DMS114 treated with DMSO at 0.1 percent for 48 hours (cell line): ENCODE measurements around the gene MPP3.

Experiments
- DNase-seq: peaks from one replicate; lab custom pipeline; 2025; ENCODE audit not compliant: unreplicated experiment; lab: John Stamatoyannopoulos, UW

Gene MPP3

DNA sequence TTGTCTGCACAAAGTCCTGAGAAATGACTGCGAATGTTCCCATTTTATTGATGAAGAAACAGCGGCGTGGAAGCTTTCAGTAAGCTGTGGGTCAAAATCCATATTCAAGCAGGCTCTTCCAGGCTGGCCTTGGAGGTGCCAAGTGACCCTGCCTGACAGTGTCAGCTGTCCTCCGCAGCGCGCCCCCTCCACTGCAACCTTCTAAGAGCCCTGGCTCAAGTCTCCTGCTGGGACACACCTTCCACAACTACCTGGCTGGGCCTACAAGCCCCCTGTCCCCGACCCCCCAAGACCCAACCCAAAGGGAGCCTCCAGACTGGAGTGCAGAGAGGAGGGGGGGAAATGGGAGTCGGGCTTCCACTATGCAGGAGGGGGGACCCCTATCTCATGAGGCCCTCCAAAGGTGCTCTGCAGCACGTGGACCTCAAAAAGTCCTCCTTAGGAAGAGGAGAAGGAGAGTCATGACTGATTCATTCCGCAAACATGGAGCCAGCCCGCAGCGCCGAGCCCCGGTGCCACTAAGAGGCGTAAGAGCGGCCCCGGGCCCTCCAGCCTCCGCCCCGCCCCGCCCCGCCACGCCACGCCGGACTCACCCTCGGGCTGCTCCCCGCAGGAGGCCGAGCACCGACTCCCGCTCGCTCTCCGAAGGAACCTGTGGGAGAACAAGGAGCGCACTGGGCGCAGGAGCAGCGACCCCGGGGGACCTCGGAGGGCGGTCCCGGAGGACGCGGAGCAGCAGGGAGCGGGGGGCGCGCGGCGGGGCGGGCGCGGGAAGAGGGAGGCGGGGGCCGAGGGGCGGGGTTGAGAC, 574 bp downstream of the MPP3 start:
- DNase-seq: no peak

GRCh38 chr17:43831633-43832032, 1.3 kb downstream of the MPP3 start:
- no peak for DNase-seq

DNA sequence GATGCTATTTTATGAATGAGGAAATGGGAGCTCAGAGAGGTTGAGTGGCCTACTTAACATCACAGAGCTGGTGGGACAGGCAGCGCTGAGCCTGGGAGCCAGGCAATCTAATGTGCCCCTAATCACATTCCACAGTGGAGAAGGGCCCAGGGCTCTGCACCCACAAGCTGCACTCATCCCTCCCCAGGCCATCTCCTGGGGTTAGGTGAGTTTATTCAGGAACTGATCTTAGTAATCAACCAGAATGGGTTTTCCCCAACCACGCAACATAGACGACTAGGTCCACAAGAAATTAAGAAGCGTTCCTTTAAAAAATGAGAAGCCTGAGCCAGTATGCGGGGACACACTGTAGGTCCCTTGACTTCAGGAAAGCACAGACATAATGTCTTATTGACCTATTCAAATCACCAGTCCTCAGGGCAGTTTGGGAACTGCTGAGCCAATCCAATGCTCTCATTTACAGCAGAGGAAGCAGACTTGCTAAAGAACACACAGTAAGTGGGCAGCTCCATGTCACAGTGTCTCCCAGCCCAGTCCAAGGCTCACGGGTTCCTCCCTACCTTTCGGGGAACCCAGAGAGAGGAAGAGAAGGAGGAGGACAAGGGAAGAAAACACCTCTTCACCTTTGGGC, 2.3 kb downstream of the MPP3 start:
- DNase-seq: no peak

DNA sequence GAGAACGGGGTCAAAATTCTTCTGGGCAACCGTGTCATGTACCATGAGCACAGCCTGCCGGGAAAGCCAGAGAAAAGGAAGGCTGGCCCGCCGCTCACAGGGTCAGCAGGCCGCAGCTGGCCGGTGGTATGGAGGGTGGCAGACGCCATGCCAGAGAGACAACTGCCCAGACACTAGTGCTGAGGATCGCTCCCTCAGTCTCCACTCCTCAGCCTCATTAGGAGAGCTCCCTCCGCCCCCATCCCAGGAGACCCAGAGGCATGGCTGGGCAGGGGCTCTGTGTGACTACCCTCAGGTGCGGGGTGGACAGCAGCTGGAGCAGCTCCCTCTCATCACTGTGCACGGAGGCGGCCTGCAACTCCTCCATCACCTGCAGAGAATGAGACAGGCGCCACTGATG, 3.2 kb downstream of the MPP3 start:
- no peak for DNase-seq

GRCh38 chr17:43827596-43827995, 5.3 kb downstream of the MPP3 start:
- DNase-seq: no peak

- no peak for DNase-seq
Measured at GRCh38 chr17:43826206-43826605, 6.7 kb downstream of the MPP3 start.

- no peak for DNase-seq
Measured at GRCh38 chr17:43825567-43825966, 7.4 kb downstream of the MPP3 start.

DNA sequence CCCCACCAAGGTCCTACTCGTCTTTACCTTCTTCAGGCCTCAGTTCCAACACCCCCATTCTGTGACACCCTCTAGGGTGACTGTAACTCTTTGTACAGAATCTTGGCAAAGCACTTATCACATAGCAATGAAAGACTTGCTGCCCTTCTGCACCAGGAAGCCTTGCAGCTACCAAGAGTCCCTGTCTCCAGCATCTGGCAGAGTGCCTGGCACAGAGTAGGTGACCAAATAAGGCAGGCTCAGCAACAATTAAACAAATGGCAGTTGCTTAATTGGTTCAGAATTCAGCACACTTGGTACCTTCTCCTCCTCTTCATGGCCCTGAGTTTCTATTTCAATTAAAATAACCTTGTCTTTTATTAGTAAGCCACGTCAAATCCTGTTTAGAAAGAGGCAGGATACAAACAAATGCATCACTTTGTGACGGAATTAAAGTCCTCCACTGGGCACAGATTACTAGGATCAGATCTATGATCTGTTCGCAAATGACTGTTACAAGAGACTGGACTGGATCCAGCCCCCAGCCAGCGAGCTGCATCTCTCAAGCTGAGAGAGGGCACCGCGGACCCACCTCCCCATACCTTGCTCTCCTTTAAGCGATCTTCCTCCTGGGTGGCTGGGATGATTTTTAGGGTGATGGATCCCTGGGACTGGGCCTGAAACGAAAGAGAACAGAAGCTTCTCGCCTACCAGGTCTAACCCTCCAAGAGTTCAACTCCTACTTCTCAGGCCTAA, 9.4 kb downstream of the MPP3 start:
- DNase-seq: no peak

DNA sequence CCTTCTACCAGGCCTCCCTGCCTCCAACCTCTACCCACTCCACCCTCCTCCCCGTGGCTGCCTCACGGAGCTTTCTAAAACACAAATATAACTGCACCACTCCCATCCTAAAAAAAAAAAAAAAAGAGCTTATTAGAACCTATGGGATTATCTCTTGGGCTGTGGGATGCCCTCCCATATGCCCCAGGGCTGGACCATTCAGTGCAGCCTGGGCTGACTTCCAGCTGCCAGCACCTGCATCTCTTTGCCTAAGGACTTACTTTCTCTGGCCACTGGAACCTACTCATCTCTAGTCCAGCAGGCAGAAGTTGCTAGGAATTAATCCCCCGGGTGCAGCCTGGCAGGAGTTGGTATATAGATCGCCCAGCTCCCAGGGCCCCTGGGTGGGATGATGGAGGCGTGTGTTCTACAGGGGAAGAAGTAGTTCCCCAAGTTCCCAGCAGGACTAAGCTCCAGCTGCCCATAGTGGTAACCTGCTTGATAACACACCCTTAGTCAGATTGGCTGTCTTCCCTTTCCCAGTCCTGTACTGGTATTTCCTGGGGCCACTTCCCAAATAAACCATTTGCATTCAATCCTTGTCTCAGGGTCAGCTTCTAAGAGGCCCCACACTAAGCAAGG, 10.3 kb downstream of the MPP3 start:
- DNase-seq: no peak

DNA sequence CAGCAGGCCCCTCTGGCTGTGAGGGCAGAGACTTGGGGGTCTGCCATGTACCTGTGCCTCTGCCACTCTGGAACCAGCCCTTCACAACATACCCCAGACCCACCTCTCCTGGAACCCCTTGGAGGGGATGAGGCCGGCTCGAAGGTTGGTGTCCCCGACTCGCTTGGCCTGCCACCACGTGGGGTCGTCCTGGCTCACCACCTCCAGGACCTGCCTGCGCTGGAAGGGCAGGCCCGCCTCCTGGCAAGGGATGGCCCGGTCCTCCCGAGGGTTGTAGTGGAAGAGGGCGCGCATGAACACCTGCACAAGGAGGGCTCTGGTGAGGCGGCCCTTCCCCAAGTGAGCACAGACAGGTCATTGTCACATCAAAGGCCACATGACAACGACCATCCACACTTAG, 12.2 kb downstream of the MPP3 start:
- no peak for DNase-seq

DNA sequence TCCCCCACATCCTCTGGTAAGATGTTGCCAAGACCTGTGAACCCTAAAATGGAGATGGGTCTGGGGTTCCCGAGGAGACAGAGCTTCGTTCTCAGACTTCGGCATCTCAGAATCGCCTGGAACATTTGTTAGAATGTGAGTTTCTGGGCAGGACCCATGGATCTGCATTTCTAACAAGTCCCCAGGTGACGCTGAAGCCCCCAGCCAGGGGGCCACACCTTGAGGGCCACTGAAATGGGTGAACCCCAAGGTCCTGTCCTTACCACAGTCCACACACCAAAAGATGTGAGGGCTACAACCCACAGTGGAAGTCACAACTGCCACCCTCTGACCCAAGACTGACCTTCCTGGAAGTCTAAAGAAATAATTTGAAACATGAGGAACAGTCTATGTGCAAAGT, 14.0 kb downstream of the MPP3 start:
- no peak for DNase-seq

- no peak for DNase-seq
Measured at GRCh38 chr17:43817826-43818225, 15.1 kb downstream of the MPP3 start.

GRCh38 chr17:43816336-43817320, 16.3 kb downstream of the MPP3 start:
- DNase-seq: no peak

DNA sequence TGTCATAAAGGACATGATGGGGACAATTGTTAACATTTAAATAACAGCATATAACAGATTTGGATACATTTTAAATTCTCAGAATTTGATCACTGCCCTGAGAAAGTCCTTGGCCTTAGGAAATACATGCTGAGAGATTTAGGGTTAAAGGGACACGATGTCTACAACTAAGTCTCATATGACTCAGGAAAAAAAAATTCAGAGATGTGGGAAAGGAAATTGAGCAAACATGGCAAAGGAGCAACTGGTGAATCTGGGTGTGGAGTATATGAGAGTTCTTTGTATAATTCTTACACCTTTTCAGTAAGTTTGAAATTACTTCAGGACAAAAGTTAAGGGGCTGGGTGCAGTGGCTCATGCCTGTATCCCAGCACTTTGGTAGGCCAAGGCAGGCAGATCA, 18.2 kb downstream of the MPP3 start:
- DNase-seq: no peak

DNA sequence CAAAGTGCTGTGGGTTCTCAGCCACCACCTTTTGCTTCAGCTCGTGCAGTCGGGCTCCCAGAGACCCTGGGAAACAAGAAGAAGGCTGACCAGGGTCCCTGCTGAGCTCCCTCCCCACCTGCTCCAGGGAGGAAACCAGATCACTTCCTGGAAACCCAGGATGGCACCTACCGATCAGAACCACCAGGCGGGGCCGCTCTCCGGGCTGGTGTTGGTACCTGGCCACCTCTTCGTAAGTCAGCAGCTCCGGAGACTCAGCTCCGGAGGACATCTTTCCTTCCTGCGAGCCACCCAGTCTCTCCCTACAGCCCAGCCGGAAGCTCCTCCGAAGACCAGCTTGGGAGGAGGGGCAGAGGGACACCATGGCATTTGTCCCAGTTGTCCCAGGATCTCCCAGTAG, 18.9 kb downstream of the MPP3 start:
- no peak for DNase-seq

DNA sequence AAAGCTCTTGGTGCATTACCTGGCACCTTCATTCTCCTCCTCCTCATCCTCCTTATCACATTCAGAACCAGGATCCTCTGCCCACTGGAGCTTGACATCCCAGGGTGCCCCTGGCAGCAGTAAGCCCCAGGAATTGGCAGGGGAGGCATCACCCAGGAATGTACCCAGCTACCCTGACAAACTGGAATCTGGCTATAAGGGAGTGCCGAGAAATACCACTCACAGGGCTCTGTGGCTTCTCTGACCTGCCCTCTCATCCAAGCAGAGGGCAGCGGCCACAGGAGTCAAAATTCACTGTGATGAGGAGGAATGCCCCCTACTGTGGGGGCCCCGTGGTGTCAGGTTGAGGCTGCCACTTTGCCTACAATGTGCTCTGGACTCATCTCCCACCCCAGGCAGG, 19.6 kb downstream of the MPP3 start:
- DNase-seq: no peak

DNA sequence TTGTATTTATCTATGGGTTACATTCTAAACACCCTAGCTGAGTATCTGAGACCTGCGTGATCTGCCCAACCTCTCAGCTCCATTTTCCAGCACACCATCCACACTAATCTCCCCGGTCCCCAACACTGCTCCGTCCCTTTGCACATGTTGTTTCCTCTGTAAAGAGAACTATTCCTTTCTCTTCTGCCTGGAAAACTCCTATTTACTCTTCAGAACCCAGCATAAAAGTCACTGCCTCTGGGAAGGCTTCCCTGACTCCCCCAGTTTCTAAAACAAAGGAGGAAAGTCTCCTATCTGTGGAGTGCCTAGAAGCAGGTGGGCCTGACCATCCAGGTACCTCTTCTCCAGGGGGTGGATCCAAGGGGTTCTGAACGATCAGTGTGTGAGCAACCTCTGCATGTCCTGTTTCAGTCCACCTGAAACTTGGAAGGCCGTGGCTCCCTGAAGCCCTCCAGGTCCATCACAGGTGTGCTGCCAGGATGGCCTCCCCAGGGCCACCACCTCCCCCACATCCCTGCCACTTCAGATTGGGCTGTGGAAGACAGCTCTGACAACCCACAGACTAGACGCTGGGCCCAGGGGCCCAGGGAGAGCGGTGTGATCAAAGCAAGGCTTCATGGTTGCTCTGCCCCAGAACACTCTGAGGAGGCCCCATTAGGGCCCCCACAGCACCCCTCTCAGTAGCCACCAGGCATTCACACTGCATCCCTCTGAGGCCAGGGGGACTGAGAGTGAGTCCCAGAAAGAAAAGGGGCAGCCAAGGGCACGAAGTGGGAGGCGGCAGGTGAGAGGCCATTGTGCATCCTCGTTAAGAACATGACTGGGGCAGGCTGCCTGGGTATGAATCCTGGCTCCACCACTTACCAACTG, 20.3 kb downstream of the MPP3 start:
- no peak for DNase-seq

DNA sequence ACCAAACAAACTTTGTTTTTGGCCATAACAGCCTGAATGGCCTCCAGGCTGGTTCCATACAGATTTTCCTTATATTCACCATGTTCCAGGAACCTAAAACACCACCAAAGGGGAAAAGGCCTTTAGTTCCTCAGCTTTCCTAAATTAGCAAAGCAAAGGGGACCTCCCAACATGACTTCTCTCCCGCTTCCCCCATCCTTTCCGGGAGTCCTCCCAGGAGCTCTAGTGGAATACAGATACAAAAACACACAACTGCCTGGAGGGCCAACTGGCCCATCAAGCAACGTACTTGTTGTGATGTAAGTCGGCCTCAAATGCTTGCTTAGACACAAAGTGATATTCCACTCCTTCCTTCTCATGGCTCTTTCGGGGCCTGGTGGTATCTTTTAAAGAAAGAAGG, 22.1 kb downstream of the MPP3 start:
- no peak for DNase-seq

GRCh38 chr17:43810226-43810715, 22.7 kb downstream of the MPP3 start:
- DNase-seq: no peak
